ENCODE measurements around the gene MRC1. TPM values are rescaled to one million over a fixed set of nuclear protein-coding genes. Genes with fewer than 3 reads are reported as not detected.
"Not testable (repeated sequence)": the region's sequence is repeated elsewhere in the genome, so short reads cannot be mapped to it uniquely, and the experiment has no call there.

The MRC1 gene
- total RNA-seq, 1 donor from 2014 or later = 0.07 TPM

DNA sequence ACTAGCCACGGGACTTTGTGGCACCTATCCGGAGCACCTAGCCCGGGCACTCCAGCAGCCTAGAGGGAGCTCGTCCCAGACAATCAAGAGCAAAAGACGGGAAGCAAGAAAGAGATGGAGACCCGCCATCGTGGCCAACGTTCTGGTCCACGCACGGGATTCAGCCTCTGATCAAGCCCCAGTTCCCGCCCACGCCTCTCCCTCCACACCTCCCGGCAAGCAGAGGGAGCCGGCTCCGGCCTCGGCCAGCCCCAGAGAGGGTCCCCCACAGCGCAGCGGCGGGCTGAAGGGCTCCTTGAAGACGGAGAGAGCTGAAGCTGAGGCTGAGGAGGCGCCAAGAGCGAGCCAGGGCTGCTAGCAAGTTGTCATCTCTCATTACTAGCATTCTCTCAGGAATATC is 141.6 kb downstream of the MRC1 start:
- Histone ChIP-seq H2AFZ (ENCODE audit: low read depth, low read length) (no peak overlapping the region), H4K20me1 (ENCODE audit: insufficient read depth, low read length) (no peaks in the 10 kb centered on the region), H3K36me3 (ENCODE audit: insufficient read depth, low read length) (no peaks in the 10 kb centered on the region), H3K79me2 (ENCODE audit: insufficient read depth, low read length) (no peaks in the 10 kb centered on the region), H3K9me3 (ENCODE audit: insufficient read depth, low read depth, low read length) (no peaks in the 10 kb centered on the region), H3K27me3 (ENCODE audit: insufficient read depth, low read length) (no peaks in the 10 kb centered on the region), H3K9ac (ENCODE audit: low read length) (no peak overlapping the region), H3K4me3 (ENCODE audit: insufficient read depth, low read depth, low read length) (no peak overlapping the region), H3K4me2 (ENCODE audit: low read length) (no peak overlapping the region), H3K4me1 (ENCODE audit: insufficient read depth, low read length) (peaks cover 4% of the 10 kb centered on the region), H3K27ac (ENCODE audit: low read depth, low read length) (no peak overlapping the region)
- Mint-ChIP-seq H3K36me3 (ENCODE audit: low read depth, unreplicated experiment) (no peaks in the 10 kb centered on the region), H3K4me3 (ENCODE audit: unreplicated experiment) (no peak overlapping the region), H3K27ac (ENCODE audit: unreplicated experiment) (no peak overlapping the region), H3K9me3 (ENCODE audit: unreplicated experiment) (peaks cover 2% of the 10 kb centered on the region), H3K27me3 (ENCODE audit: low read depth, unreplicated experiment) (no peaks in the 10 kb centered on the region), H3K4me1 (ENCODE audit: low read depth, unreplicated experiment) (peaks cover 14% of the 10 kb centered on the region)
- no peak for TF ChIP-seq EZH2 (IDR thresholded peaks at IDR 0.05; ENCODE audit: insufficient read depth, low read length)
- TF ChIP-seq, protein P1, sequence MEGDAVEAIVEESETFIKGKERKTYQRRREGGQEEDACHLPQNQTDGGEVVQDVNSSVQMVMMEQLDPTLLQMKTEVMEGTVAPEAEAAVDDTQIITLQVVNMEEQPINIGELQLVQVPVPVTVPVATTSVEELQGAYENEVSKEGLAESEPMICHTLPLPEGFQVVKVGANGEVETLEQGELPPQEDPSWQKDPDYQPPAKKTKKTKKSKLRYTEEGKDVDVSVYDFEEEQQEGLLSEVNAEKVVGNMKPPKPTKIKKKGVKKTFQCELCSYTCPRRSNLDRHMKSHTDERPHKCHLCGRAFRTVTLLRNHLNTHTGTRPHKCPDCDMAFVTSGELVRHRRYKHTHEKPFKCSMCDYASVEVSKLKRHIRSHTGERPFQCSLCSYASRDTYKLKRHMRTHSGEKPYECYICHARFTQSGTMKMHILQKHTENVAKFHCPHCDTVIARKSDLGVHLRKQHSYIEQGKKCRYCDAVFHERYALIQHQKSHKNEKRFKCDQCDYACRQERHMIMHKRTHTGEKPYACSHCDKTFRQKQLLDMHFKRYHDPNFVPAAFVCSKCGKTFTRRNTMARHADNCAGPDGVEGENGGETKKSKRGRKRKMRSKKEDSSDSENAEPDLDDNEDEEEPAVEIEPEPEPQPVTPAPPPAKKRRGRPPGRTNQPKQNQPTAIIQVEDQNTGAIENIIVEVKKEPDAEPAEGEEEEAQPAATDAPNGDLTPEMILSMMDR (IDR thresholded peaks at IDR 0.05; ENCODE audit: insufficient read depth, low read depth, low read length) = no peak
- DNase-seq (ENCODE audit: low read depth) (no peak), FAIRE-seq (no peak)

DNA sequence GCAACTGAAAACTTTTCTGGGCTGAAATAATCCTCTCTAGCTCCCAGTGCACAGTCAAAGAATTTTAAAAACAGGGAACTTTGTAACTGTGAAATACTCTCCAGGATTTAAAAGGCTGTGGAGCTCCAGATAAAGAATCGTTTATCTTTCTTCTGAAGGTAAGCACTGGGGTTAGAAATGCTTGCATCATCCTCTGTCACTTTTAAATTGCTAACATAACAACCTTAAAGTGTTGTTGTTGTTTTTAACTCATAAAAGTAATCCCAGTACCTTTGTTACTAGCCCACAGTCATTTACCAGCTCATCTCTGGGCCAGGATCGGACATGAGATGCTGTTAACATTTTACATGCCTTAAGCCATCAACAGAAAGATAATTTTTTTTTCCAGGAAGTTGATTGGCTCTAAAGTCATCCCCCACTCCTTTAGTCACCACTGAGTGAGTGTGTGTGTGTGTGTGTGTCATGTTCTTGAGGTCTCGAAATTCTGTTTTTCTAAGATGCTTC is 142.8 kb downstream of the MRC1 start, which contains the start of gene SLC39A12:
Gene SLC39A12 (plus strand): TSS at position 51 of the 504 bp plus-strand sequence. CDS start 1,359 bp downstream, outside the sequence.
- H3K9me3 ChIP-seq (ENCODE audit: insufficient read depth, low read depth, low read length) = no peaks in the 10 kb centered on the region
- H3K27me3 ChIP-seq (ENCODE audit: insufficient read depth, low read length) = no peaks in the 10 kb centered on the region
- Mint-ChIP-seq H3K27me3 (ENCODE audit: low read depth, unreplicated experiment) (no peaks in the 10 kb centered on the region), H3K4me3 (ENCODE audit: unreplicated experiment) (no peak within 1 kb of the TSS), H3K27ac (ENCODE audit: unreplicated experiment) (peak within 1 kb of the TSS; percentile 60), H3K36me3 (ENCODE audit: low read depth, unreplicated experiment) (no peaks in the 10 kb centered on the region), H3K4me1 (ENCODE audit: low read depth, unreplicated experiment) (peaks cover 14% of the 10 kb centered on the region), H3K9me3 (ENCODE audit: unreplicated experiment) (peaks cover 2% of the 10 kb centered on the region)
- peak within 1 kb of the TSS; percentile 46 for H3K4me2 ChIP-seq (ENCODE audit: low read length)
- H3K36me3 ChIP-seq (ENCODE audit: insufficient read depth, low read length) = no peaks in the 10 kb centered on the region
- H3K79me2 ChIP-seq (ENCODE audit: insufficient read depth, low read length) = no peaks in the 10 kb centered on the region
- H3K4me1 ChIP-seq (ENCODE audit: insufficient read depth, low read length) = peaks cover 4% of the 10 kb centered on the region
- H3K4me3 ChIP-seq (ENCODE audit: insufficient read depth, low read depth, low read length) = no peak within 1 kb of the TSS
- peak within 1 kb of the TSS; percentile 3 for H3K27ac ChIP-seq (ENCODE audit: low read depth, low read length)
- TF ChIP-seq, protein P1 (IDR thresholded peaks at IDR 0.05; ENCODE audit: insufficient read depth, low read depth, low read length) = no peak
- no peak for TF ChIP-seq EZH2 (IDR thresholded peaks at IDR 0.05; ENCODE audit: insufficient read depth, low read length)
- H2AFZ ChIP-seq (ENCODE audit: low read depth, low read length) = no peak within 1 kb of the TSS
- FAIRE-seq (no peak), DNase-seq (ENCODE audit: low read depth) (peak; percentile 75)
- H4K20me1 ChIP-seq (ENCODE audit: insufficient read depth, low read length) = no peaks in the 10 kb centered on the region
- peak within 1 kb of the TSS; percentile 0 for H3K9ac ChIP-seq (ENCODE audit: low read length)

DNA sequence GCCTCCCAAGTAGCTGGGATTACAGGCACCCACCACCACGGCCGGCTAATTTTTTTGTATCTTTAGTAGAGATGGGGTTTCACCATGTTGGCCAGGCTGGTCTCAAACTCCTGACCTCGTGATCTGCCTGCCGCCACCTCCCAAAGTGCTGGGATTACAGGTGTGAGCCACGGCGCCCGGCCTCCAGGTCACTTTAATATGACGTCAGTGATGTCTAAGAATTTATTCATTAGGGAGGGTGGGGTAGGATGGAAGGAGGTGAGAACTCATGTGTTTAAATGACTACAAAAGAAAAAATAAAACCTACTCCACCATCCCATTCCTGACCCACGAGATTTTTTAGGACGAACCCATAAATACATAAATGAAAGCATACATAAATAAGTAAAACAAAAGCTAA is 145.2 kb downstream of the MRC1 start:
- H3K27me3 Mint-ChIP-seq (ENCODE audit: low read depth, unreplicated experiment); H3K9me3 Mint-ChIP-seq (ENCODE audit: unreplicated experiment); H2AFZ ChIP-seq (ENCODE audit: low read depth, low read length); H3K36me3 Mint-ChIP-seq (ENCODE audit: low read depth, unreplicated experiment); H3K4me3 Mint-ChIP-seq (ENCODE audit: unreplicated experiment); H3K4me1 ChIP-seq (ENCODE audit: insufficient read depth, low read length); H3K27me3 ChIP-seq (ENCODE audit: insufficient read depth, low read length); H3K4me2 ChIP-seq (ENCODE audit: low read length); H3K4me3 ChIP-seq (ENCODE audit: insufficient read depth, low read depth, low read length); H3K9ac ChIP-seq (ENCODE audit: low read length); FAIRE-seq; DNase-seq (ENCODE audit: low read depth); H4K20me1 ChIP-seq (ENCODE audit: insufficient read depth, low read length); H3K27ac Mint-ChIP-seq (ENCODE audit: unreplicated experiment); H3K79me2 ChIP-seq (ENCODE audit: insufficient read depth, low read length); H3K9me3 ChIP-seq (ENCODE audit: insufficient read depth, low read depth, low read length); H3K36me3 ChIP-seq (ENCODE audit: insufficient read depth, low read length); H3K27ac ChIP-seq (ENCODE audit: low read depth, low read length): not testable (repeated sequence)
- peaks cover 14% of the 10 kb centered on the region for H3K4me1 Mint-ChIP-seq (ENCODE audit: low read depth, unreplicated experiment)
